Keratinocyte (primary cell): ENCODE data around the gene ZDHHC18. TPM values are rescaled to one million over a fixed set of nuclear protein-coding genes. Genes with fewer than 3 reads are reported as not detected.
"Not testable (repeated sequence)": the region's sequence is repeated elsewhere in the genome, so short reads cannot be mapped to it uniquely, and the experiment has no call there.

Source experiments
- DNase-seq: peaks from one replicate; pipeline ENCODE4 v3.0.0-alpha.2; 2011; ENCODE audit warnings: low read depth, missing footprints, low spot score
- FAIRE-seq: peaks from 2 replicates; lab custom pipeline; 2011; peaks lifted over from hg19 to GRCh38; lab: Jason Lieb, UNC
- H2AFZ ChIP-seq: 2 replicates; pipeline ENCODE4 v1.6.0; 2012; ENCODE audit warnings: low read length, control low read depth, inconsistent platforms; ENCODE audit not compliant: control insufficient read depth
- H3K27ac ChIP-seq: 2 replicates; pipeline ENCODE4 v1.5.1; 2011; ENCODE audit warnings: low read length; ENCODE audit not compliant: control insufficient read depth, insufficient read depth
- H3K27me3 ChIP-seq: 3 replicates; pipeline ENCODE4 v1.6.0; 2011; ENCODE audit warnings: low read length; ENCODE audit not compliant: control insufficient read depth, insufficient read depth; ENCODE audit errors: extremely low read depth
- H3K36me3 ChIP-seq, 2 experiments: 2 replicates in 1 of 2; 3 replicates in 1 of 2; pipeline ENCODE4 v1.5.1; 2011; ENCODE audit warnings: low read length in 2 of 2, mild to moderate bottlenecking in 1 of 2; ENCODE audit not compliant: control insufficient read depth in 2 of 2, insufficient read depth in 2 of 2; ENCODE audit errors: extremely low read depth in 1 of 2
- H3K4me1 ChIP-seq: 3 replicates; pipeline ENCODE4 v1.5.1; 2011; ENCODE audit warnings: low read length; ENCODE audit not compliant: control insufficient read depth, insufficient read depth; ENCODE audit errors: extremely low read depth
- H3K4me2 ChIP-seq: 3 replicates; pipeline ENCODE4 v1.6.0; 2011; ENCODE audit warnings: low read depth, low read length; ENCODE audit not compliant: control insufficient read depth, insufficient read depth; ENCODE audit errors: extremely low read depth
- H3K4me3 ChIP-seq, 3 experiments: fragments of 200-600 bp in 1 of 3; sonication (generic) in 1 of 3; 2 replicates in 2 of 3; 3 replicates in 1 of 3; pipeline ENCODE4 v1.5.1; 2011 to 2016; ENCODE audit warnings: low read length in 3 of 3, mild to moderate bottlenecking in 3 of 3, control low read depth in 2 of 3, inconsistent platforms in 1 of 3, low read depth in 1 of 3, mixed read lengths in 1 of 3, mixed run types in 1 of 3, moderate library complexity in 1 of 3; ENCODE audit not compliant: control insufficient read depth in 2 of 3, insufficient read depth in 2 of 3; ENCODE audit errors: extremely low read depth in 1 of 3
- H3K79me2 ChIP-seq: 2 replicates; pipeline ENCODE4 v1.6.0; 2012; ENCODE audit warnings: low read length; ENCODE audit not compliant: control insufficient read depth, insufficient read depth
- H3K9ac ChIP-seq: 3 replicates; pipeline ENCODE4 v1.6.0; 2011; ENCODE audit warnings: low read length; ENCODE audit not compliant: control insufficient read depth, insufficient read depth; ENCODE audit errors: extremely low read depth
- H3K9me1 ChIP-seq: 3 replicates; pipeline ENCODE4 v1.6.0; 2011; ENCODE audit warnings: low read length; ENCODE audit not compliant: control insufficient read depth, insufficient read depth; ENCODE audit errors: extremely low read depth
- H3K9me3 ChIP-seq: 2 replicates; pipeline ENCODE4 v1.5.1; 2012; ENCODE audit warnings: low read depth, low read length; ENCODE audit not compliant: control insufficient read depth
- H4K20me1 ChIP-seq: 3 replicates; pipeline ENCODE4 v1.6.0; 2011; ENCODE audit warnings: low read length; ENCODE audit not compliant: control insufficient read depth, insufficient read depth; ENCODE audit errors: extremely low read depth
- EZH2 ChIP-seq: IDR thresholded peaks from one replicate; pipeline ENCODE4 v1.6.1; 2012; ENCODE audit warnings: inconsistent platforms, mild to moderate bottlenecking, low read length, moderate library complexity
- dilution Hi-C: fragments of 300-500 bp; cut with MboI; formaldehyde crosslinking; loops from one replicate; pipeline ENCODE4 v1.7.0; 2020; ENCODE audit warnings: low sequenced_read_pairs; ENCODE audit not compliant: extremely low pct_ligation_motif_present
- polyA plus RNA-seq, 5 experiments: library from polyadenylated mRNA; depleted of rRNA in 3 of 5; stranded (reverse) in 3 of 5; stranded (forward) in 1 of 5; unstranded in 1 of 5; fragments of >200 nt; gene quantifications; 1 replicate in 1 of 5; 2 replicates in 3 of 5; 3 replicates in 1 of 5; pipeline versions ENCODE4 v1.2.1 to v1.2.3, GENCODE V29; 2011 to 2012; ENCODE audit warnings: missing spikeins in 2 of 5, low read depth in 1 of 5, low replicate concordance in 1 of 5
- TF ChIP-seq, protein P1 (sequence below), 3 experiments: IDR thresholded peaks in 1 of 3; conservative IDR thresholded peaks in 1 of 3; optimal IDR thresholded peaks in 1 of 3; 2 replicates in 2 of 3; 3 replicates in 1 of 3; pipeline versions ENCODE3 to v1.5.1; 2011; ENCODE audit warnings: low read length in 3 of 3, mild to moderate bottlenecking in 3 of 3, moderate library complexity in 2 of 3, control low read depth in 1 of 3, inconsistent platforms in 1 of 3; ENCODE audit not compliant: insufficient read depth in 2 of 3; ENCODE audit errors: extremely low read depth in 1 of 3

The ZDHHC18 gene
- polyA plus RNA-seq, 1 donor (not counting 4 experiments of a cell fraction or from before 2014, with no cell fraction given), result 18.1 TPM

DNA sequence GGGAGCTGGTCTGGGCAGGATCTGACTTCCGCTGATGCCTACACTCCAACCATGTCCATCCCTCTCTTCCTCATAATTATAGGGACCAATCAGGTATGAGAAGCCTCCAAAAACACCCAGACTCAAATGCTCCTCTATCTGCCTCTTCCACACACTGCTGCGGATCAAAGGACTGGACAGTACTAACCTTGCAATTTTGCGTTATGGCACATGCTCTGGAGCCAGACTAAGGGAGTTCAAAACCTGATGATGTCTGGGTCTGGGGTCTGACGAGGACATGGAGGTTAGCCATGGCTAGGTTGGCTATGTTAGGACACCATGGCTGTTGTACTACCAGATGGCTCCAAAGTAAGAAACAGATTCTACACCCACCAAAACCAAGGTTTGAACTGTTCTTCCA is 53.3 kb downstream of the ZDHHC18 start:
- H3K27ac ChIP-seq, result no peak overlapping the region
- no peak overlapping the region for H3K4me3 ChIP-seq
- H4K20me1 ChIP-seq, result no peaks in the 10 kb centered on the region
- peaks cover 7% of the 10 kb centered on the region for H3K79me2 ChIP-seq
- no peaks in the 10 kb centered on the region for H3K9me3 ChIP-seq
- no peaks in the 10 kb centered on the region for H3K9me1 ChIP-seq
- TF ChIP-seq, protein P1, sequence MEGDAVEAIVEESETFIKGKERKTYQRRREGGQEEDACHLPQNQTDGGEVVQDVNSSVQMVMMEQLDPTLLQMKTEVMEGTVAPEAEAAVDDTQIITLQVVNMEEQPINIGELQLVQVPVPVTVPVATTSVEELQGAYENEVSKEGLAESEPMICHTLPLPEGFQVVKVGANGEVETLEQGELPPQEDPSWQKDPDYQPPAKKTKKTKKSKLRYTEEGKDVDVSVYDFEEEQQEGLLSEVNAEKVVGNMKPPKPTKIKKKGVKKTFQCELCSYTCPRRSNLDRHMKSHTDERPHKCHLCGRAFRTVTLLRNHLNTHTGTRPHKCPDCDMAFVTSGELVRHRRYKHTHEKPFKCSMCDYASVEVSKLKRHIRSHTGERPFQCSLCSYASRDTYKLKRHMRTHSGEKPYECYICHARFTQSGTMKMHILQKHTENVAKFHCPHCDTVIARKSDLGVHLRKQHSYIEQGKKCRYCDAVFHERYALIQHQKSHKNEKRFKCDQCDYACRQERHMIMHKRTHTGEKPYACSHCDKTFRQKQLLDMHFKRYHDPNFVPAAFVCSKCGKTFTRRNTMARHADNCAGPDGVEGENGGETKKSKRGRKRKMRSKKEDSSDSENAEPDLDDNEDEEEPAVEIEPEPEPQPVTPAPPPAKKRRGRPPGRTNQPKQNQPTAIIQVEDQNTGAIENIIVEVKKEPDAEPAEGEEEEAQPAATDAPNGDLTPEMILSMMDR (optimal IDR thresholded peaks at IDR 0.05 in 1 of 3, IDR thresholded peaks at IDR 0.05 in 1 of 3, conservative IDR thresholded peaks at IDR 0.05 in 1 of 3; ENCODE audit: extremely low read depth in 1 of 3, insufficient read depth in 2 of 3, low read length in 3 of 3), result no peak
- TF ChIP-seq EZH2, result no peak
- no peak for FAIRE-seq
- peaks cover 25% of the 10 kb centered on the region for H3K4me1 ChIP-seq
- no peak overlapping the region for H2AFZ ChIP-seq
- H3K27me3 ChIP-seq, result no peaks in the 10 kb centered on the region
- no peak overlapping the region for H3K9ac ChIP-seq
- no peak overlapping the region for H3K4me2 ChIP-seq
- DNase-seq, result no peak
- dilution Hi-C loops, result no loop called here
- H3K36me3 ChIP-seq, result peaks cover 35 to 56% of the 10 kb centered on the region in 2 experiments

DNA sequence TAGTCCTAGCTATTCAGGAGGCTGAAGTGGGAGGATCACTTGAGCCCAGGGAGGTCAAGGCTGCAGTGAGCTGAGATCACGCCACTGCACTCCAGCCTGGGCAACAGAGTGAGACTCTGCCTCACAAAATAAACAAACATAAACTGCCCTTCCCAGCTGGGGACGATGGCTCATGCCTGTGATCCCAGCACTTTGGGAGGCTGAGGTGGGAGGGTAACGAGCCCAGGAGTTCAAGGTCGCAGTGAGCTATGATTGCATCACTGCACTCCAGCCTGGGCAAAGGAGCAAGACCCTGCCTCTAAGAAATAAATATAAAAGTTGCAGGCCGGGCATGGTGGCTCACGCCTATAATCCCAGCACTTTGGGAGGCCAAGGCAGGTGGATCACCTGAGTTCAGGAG is 55.1 kb downstream of the ZDHHC18 start:
- FAIRE-seq, H2AFZ ChIP-seq, H3K9ac ChIP-seq, H3K27ac ChIP-seq, H3K9me3 ChIP-seq, H3K4me3 ChIP-seq, dilution Hi-C loops, H3K9me1 ChIP-seq, H3K4me2 ChIP-seq, H3K27me3 ChIP-seq, H4K20me1 ChIP-seq, DNase-seq: not testable (repeated sequence)
- peaks cover 46 to 60% of the 10 kb centered on the region in 2 experiments for H3K36me3 ChIP-seq
- H3K4me1 ChIP-seq, result peaks cover 18% of the 10 kb centered on the region
- H3K79me2 ChIP-seq, result peaks cover 12% of the 10 kb centered on the region
